HG03469 (cell line): ENCODE data around the gene PALD1.

Experiments
- ATAC-seq: cut with Tn5 transposase; IDR thresholded peaks from one replicate; pipeline ENCODE4 v1.9.1; 2021; ENCODE audit warnings: mild to moderate bottlenecking, moderate library complexity, moderate number of reproducible peaks; ENCODE audit not compliant: unreplicated experiment

Gene PALD1

GRCh38 chr10:70586348-70586930 is 107.9 kb downstream of the PALD1 start:
- ATAC-seq, result no peak

- ATAC-seq, result no peak
Observed at GRCh38 chr10:70587045-70587658, 108.6 kb downstream of the PALD1 start.

- no peak for ATAC-seq
Observed at GRCh38 chr10:70588255-70588654, 109.7 kb downstream of the PALD1 start.

- no peak for ATAC-seq
Observed at GRCh38 chr10:70588859-70589570, 110.4 kb downstream of the PALD1 start.

- no peak for ATAC-seq
Observed at GRCh38 chr10:70589762-70590654, 111.4 kb downstream of the PALD1 start.

- no peak for ATAC-seq
Observed at GRCh38 chr10:70590655-70591416, 112.3 kb downstream of the PALD1 start.

GRCh38 chr10:70592186-70592735 is 113.7 kb downstream of the PALD1 start:
- ATAC-seq, result no peak

- ATAC-seq, result no peak
Observed at GRCh38 chr10:70592746-70593512, 114.4 kb downstream of the PALD1 start.

GRCh38 chr10:70593513-70593890 is 114.9 kb downstream of the PALD1 start:
- ATAC-seq, result no peak

GRCh38 chr10:70594161-70594560 is 115.6 kb downstream of the PALD1 start:
- no peak for ATAC-seq

- ATAC-seq, result no peak
Observed at GRCh38 chr10:70595566-70596016, 117.0 kb downstream of the PALD1 start.

- ATAC-seq, result no peak
Observed at GRCh38 chr10:70596110-70596798, 117.7 kb downstream of the PALD1 start.

- no peak for ATAC-seq
Observed at GRCh38 chr10:70596860-70597809, 118.6 kb downstream of the PALD1 start.

- no peak for ATAC-seq
Observed at GRCh38 chr10:70597856-70598815, 119.6 kb downstream of the PALD1 start.

GRCh38 chr10:70598857-70599295 is 120.3 kb downstream of the PALD1 start:
- no peak for ATAC-seq

GRCh38 chr10:70599319-70599718 is 120.8 kb downstream of the PALD1 start:
- ATAC-seq, result no peak
